Measurements from ENCODE around the gene PAK1.
"Not testable (repeated sequence)": the region's sequence is repeated elsewhere in the genome, so short reads cannot be mapped to it uniquely, and the experiment has no call there.

The PAK1 gene

DNA sequence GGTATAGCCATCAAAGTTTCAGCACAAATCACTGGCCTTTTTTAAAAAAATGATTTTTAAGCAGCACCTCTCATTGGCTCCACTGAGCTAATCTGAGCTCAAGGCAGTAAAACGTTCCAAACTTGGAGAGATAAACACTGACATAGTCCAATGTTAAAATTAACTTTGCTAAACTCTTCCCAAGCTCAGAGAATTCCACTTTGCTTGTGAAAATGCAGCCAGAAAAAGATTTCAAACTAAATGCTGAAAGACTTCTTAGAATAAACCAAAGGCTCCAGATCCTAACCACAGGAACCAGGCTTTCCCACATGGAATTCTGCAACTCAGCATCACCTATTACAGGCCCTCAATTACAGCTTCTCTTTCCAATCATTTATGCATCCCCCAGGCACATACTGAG, 87.7 kb downstream of the PAK1 start:
- no peak for DNase-seq (ENCODE audit: low read depth in 1 of 2, low spot score in 1 of 2)
- Histone ChIP-seq H3K4me3 (replicated peaks; ENCODE audit: insufficient read depth, low read length) (no peak overlapping the region), H3K27ac (replicated peaks) (no peak overlapping the region), H3K27me3 (ENCODE audit: insufficient read depth, poor library complexity, severe bottlenecking) (no peaks in the 10 kb centered on the region)
- TF ChIP-seq, protein P1, sequence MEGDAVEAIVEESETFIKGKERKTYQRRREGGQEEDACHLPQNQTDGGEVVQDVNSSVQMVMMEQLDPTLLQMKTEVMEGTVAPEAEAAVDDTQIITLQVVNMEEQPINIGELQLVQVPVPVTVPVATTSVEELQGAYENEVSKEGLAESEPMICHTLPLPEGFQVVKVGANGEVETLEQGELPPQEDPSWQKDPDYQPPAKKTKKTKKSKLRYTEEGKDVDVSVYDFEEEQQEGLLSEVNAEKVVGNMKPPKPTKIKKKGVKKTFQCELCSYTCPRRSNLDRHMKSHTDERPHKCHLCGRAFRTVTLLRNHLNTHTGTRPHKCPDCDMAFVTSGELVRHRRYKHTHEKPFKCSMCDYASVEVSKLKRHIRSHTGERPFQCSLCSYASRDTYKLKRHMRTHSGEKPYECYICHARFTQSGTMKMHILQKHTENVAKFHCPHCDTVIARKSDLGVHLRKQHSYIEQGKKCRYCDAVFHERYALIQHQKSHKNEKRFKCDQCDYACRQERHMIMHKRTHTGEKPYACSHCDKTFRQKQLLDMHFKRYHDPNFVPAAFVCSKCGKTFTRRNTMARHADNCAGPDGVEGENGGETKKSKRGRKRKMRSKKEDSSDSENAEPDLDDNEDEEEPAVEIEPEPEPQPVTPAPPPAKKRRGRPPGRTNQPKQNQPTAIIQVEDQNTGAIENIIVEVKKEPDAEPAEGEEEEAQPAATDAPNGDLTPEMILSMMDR (IDR thresholded peaks at IDR 0.05; ENCODE audit: insufficient read depth, low read length) = no peak
- TF ChIP-seq POLR2AphosphoS5 (IDR thresholded peaks at IDR 0.05; ENCODE audit: low read depth) (no peak), SPI1 (IDR thresholded peaks at IDR 0.05; ENCODE audit: borderline replicate concordance, low read depth) (no peak), GABPA (IDR thresholded peaks at IDR 0.05; ENCODE audit: low read depth) (no peak)
- TF ChIP-seq, protein P2, sequence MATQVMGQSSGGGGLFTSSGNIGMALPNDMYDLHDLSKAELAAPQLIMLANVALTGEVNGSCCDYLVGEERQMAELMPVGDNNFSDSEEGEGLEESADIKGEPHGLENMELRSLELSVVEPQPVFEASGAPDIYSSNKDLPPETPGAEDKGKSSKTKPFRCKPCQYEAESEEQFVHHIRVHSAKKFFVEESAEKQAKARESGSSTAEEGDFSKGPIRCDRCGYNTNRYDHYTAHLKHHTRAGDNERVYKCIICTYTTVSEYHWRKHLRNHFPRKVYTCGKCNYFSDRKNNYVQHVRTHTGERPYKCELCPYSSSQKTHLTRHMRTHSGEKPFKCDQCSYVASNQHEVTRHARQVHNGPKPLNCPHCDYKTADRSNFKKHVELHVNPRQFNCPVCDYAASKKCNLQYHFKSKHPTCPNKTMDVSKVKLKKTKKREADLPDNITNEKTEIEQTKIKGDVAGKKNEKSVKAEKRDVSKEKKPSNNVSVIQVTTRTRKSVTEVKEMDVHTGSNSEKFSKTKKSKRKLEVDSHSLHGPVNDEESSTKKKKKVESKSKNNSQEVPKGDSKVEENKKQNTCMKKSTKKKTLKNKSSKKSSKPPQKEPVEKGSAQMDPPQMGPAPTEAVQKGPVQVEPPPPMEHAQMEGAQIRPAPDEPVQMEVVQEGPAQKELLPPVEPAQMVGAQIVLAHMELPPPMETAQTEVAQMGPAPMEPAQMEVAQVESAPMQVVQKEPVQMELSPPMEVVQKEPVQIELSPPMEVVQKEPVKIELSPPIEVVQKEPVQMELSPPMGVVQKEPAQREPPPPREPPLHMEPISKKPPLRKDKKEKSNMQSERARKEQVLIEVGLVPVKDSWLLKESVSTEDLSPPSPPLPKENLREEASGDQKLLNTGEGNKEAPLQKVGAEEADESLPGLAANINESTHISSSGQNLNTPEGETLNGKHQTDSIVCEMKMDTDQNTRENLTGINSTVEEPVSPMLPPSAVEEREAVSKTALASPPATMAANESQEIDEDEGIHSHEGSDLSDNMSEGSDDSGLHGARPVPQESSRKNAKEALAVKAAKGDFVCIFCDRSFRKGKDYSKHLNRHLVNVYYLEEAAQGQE (IDR thresholded peaks at IDR 0.05; ENCODE audit: insufficient replicate concordance, low read depth) = no peak

DNA sequence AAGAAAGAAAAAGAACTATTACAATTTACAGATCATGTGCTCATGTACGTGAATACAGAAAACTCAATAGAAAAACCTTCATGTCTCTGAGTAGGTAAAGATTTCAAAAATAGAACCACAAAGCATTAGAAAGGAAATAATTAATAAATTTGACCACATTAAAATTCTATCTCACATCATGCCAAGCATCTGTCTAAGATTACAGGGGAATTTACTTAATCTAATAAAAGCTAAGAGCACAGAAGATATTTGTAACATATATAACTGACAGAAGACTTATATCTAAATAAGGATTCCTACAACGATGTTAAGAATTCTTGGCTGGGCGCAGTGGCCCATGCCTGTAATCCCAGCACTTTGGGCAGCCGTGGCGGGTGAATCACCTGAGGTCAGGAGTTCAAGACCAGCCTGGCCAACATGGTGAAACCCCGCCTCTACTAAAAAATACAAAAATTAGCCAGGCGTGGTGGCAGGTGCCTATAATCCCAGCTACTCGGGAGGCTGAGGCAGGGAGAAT, 88.6 kb downstream of the PAK1 start:
- H3K27ac ChIP-seq (replicated peaks); H3K27me3 ChIP-seq (ENCODE audit: insufficient read depth, poor library complexity, severe bottlenecking); DNase-seq (ENCODE audit: low read depth in 1 of 2, low spot score in 1 of 2); H3K4me3 ChIP-seq (replicated peaks; ENCODE audit: insufficient read depth, low read length): not testable (repeated sequence)

DNA sequence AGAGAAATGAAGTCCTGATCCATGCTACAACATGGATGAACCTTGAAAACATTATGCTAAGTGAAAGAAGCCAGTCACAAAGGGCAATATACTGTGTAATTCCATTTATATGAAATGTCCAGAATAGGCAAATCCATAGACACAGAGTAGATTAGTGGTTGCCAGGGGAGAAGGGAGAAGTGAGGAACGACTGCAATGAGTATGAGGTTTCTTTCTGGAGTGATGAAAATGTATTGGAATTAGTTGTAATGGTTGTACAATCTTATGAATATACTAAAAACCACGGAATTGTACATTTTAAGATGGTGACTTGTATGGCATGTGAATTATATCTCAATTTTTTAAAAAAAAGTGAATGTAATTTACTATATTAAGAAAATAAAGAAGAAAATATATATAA, 89.3 kb downstream of the PAK1 start:
- Histone ChIP-seq H3K27ac (replicated peaks) (no peak overlapping the region), H3K4me3 (replicated peaks; ENCODE audit: insufficient read depth, low read length) (no peak overlapping the region), H3K27me3 (ENCODE audit: insufficient read depth, poor library complexity, severe bottlenecking) (no peaks in the 10 kb centered on the region)
- DNase-seq (ENCODE audit: low read depth in 1 of 2, low spot score in 1 of 2) = no peak
- TF ChIP-seq, protein P1 (IDR thresholded peaks at IDR 0.05; ENCODE audit: insufficient read depth, low read length) = no peak
- TF ChIP-seq GABPA (IDR thresholded peaks at IDR 0.05; ENCODE audit: low read depth) (no peak), SPI1 (IDR thresholded peaks at IDR 0.05; ENCODE audit: borderline replicate concordance, low read depth) (no peak), POLR2AphosphoS5 (IDR thresholded peaks at IDR 0.05; ENCODE audit: low read depth) (no peak)
- TF ChIP-seq, protein P2 (IDR thresholded peaks at IDR 0.05; ENCODE audit: insufficient replicate concordance, low read depth) = no peak

DNA sequence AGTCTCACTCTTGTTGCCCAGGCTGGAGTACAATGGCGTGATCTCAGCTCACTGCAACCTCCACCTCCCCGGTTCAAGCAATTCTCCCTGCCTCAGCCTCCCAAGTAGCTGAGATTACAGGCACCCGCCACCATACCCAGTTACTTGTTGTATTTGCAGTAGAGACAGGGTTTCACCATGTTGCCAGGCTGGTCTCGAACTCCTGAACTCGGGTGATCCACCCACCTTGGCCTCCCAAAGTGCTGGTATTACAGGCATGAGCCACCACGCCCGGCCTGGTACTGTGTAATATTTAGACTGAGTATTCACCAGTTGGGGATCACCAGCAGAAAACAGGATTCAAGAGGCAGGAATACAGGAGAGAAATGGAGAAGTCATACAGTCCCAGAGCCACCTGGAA, 90.5 kb downstream of the PAK1 start:
- not testable (repeated sequence) for H3K27ac ChIP-seq (replicated peaks); H3K4me3 ChIP-seq (replicated peaks; ENCODE audit: insufficient read depth, low read length); DNase-seq (ENCODE audit: low read depth in 1 of 2, low spot score in 1 of 2); H3K27me3 ChIP-seq (ENCODE audit: insufficient read depth, poor library complexity, severe bottlenecking)
